ENCODE results near the gene NTHL1. TPM values are rescaled to one million over a fixed set of nuclear protein-coding genes. Genes with fewer than 3 reads are reported as not detected.

Gene NTHL1
- total RNA-seq, 1 experiment from 2014 or later: 93.3 TPM

DNA sequence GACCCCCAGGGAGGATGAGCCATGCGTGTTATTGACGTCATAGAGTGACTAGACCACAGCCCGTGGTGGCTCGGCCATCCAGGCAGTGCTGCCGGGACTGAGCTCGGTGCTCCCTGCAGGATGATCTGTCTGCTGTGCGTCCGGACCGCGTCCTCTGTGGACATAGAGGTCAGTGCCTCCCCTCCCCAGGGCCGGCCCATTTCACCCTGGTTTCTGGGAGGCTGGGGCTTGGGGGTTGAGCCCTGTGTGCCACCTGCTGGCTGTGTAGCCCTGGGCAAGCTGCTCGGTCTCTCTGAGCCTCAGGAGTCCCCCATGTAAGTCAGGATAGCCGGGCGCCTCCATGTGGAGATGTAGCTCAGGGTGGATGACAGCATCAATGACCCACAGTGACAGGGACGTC is 8.4 kb upstream of the NTHL1 start:
- ATAC-seq (peak; percentile 40), DNase-seq (ENCODE audit: low spot score) (no peak)
- Mint-ChIP-seq H3K36me3 (peaks cover 3% of the 10 kb centered on the region; the same call in 1 of the 2 replicates), H3K4me3 (no peak overlapping the region), H3K9me3 (no peaks in the 10 kb centered on the region), H3K4me1 (no peaks in the 10 kb centered on the region), H3K27ac (0 out of 2 replicates have a peak overlapping the region, but pooled peaks have one; percentile 74), H3K27me3 (ENCODE audit: low read depth) (no peaks in the 10 kb centered on the region)
- TF ChIP-seq NFATC4 (CRISPR knock-in tag; IDR thresholded peaks at IDR 0.05): no peak
- TF ChIP-seq ATF6 (CRISPR knock-in tag; IDR thresholded peaks at IDR 0.05): no peak
- no peak for TF ChIP-seq ATF1 (CRISPR knock-in tag; IDR thresholded peaks at IDR 0.05)
- no peak for TF ChIP-seq PRDM15 (CRISPR knock-in tag; IDR thresholded peaks at IDR 0.05)
- TF ChIP-seq AR (CRISPR knock-in tag; IDR thresholded peaks at IDR 0.05): no peak
- TF ChIP-seq, protein P1, sequence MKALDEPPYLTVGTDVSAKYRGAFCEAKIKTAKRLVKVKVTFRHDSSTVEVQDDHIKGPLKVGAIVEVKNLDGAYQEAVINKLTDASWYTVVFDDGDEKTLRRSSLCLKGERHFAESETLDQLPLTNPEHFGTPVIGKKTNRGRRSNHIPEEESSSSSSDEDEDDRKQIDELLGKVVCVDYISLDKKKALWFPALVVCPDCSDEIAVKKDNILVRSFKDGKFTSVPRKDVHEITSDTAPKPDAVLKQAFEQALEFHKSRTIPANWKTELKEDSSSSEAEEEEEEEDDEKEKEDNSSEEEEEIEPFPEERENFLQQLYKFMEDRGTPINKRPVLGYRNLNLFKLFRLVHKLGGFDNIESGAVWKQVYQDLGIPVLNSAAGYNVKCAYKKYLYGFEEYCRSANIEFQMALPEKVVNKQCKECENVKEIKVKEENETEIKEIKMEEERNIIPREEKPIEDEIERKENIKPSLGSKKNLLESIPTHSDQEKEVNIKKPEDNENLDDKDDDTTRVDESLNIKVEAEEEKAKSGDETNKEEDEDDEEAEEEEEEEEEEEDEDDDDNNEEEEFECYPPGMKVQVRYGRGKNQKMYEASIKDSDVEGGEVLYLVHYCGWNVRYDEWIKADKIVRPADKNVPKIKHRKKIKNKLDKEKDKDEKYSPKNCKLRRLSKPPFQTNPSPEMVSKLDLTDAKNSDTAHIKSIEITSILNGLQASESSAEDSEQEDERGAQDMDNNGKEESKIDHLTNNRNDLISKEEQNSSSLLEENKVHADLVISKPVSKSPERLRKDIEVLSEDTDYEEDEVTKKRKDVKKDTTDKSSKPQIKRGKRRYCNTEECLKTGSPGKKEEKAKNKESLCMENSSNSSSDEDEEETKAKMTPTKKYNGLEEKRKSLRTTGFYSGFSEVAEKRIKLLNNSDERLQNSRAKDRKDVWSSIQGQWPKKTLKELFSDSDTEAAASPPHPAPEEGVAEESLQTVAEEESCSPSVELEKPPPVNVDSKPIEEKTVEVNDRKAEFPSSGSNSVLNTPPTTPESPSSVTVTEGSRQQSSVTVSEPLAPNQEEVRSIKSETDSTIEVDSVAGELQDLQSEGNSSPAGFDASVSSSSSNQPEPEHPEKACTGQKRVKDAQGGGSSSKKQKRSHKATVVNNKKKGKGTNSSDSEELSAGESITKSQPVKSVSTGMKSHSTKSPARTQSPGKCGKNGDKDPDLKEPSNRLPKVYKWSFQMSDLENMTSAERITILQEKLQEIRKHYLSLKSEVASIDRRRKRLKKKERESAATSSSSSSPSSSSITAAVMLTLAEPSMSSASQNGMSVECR (CRISPR knock-in tag; IDR thresholded peaks at IDR 0.05; ENCODE audit: borderline replicate concordance): no peak
- no peak for TF ChIP-seq ZNF232 (CRISPR knock-in tag; IDR thresholded peaks at IDR 0.05)
- TF ChIP-seq ZNF317 (CRISPR knock-in tag; IDR thresholded peaks at IDR 0.05; ENCODE audit: borderline replicate concordance, low read depth): no peak
- TF ChIP-seq GRHL2 (CRISPR knock-in tag; IDR thresholded peaks at IDR 0.05; ENCODE audit: insufficient replicate concordance, severe bottlenecking): no peak
- TF ChIP-seq ELF4 (CRISPR knock-in tag; IDR thresholded peaks at IDR 0.05; ENCODE audit: low read depth): no peak
- TF ChIP-seq, protein P2, sequence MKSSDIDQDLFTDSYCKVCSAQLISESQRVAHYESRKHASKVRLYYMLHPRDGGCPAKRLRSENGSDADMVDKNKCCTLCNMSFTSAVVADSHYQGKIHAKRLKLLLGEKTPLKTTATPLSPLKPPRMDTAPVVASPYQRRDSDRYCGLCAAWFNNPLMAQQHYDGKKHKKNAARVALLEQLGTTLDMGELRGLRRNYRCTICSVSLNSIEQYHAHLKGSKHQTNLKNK (CRISPR knock-in tag; IDR thresholded peaks at IDR 0.05): no peak
- no peak for TF ChIP-seq GABPB1 (CRISPR knock-in tag; IDR thresholded peaks at IDR 0.05)
- TF ChIP-seq NR1H2 (CRISPR knock-in tag; IDR thresholded peaks at IDR 0.05): no peak
- TF ChIP-seq, protein P3, sequence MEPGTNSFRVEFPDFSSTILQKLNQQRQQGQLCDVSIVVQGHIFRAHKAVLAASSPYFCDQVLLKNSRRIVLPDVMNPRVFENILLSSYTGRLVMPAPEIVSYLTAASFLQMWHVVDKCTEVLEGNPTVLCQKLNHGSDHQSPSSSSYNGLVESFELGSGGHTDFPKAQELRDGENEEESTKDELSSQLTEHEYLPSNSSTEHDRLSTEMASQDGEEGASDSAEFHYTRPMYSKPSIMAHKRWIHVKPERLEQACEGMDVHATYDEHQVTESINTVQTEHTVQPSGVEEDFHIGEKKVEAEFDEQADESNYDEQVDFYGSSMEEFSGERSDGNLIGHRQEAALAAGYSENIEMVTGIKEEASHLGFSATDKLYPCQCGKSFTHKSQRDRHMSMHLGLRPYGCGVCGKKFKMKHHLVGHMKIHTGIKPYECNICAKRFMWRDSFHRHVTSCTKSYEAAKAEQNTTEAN (CRISPR knock-in tag; IDR thresholded peaks at IDR 0.05): no peak
- no peak for TF ChIP-seq ZNF416 (CRISPR knock-in tag; IDR thresholded peaks at IDR 0.05)
- TF ChIP-seq STAT6 (CRISPR knock-in tag; conservative IDR thresholded peaks at IDR 0.05; ENCODE audit: low read depth): no peak
- TF ChIP-seq FOXK1 (CRISPR knock-in tag; IDR thresholded peaks at IDR 0.05): no peak
- TF ChIP-seq SMAD3 (CRISPR knock-in tag; IDR thresholded peaks at IDR 0.05; ENCODE audit: borderline replicate concordance): no peak
- ChIA-PET POLR2A (interaction anchor here (0.9 kb wide), 1 partner anchor 99 kb away, joined by 3 read pairs; the partner anchor contains the start of gene TRAF7), CTCF (interaction anchor here (0.5 to 2.5 kb wide), 12 partner anchors 9 to 84 kb away, joined by 3 to 18 read pairs (median 5); partner anchors contain the start of genes NPW, NTHL1 and TSC2)
